HepG2 (cell line): ENCODE measurements around the gene CENPP. TPM values are rescaled to one million over a fixed set of nuclear protein-coding genes. Genes with fewer than 3 reads are reported as not detected.

Experiments
- ATF7 ChIP-seq, 2 experiments: fragments of 450-650 bp in 1 of 2; sonication (generic) in 1 of 2; formaldehyde crosslinking in 1 of 2; IDR thresholded peaks; 2 replicates each; pipeline versions ENCODE4 v1.4.0 to v1.6.1; 2016 to 2020; ENCODE audit warnings: antibody characterized with exemption in 1 of 2, mild to moderate bottlenecking in 1 of 2, missing genetic modification reagents in 1 of 2
- IKZF4 ChIP-seq: sonication (generic); formaldehyde crosslinking; IDR thresholded peaks from 2 replicates; pipeline ENCODE4 v1.5.1; 2020; ENCODE audit warnings: borderline replicate concordance, mild to moderate bottlenecking, low read depth, missing genetic modification reagents; ENCODE audit errors: not compliant biosample characterization
- NFE2L2 ChIP-seq: fragments of 150-350 bp; IDR thresholded peaks from 2 replicates; pipeline ENCODE4 v1.6.1; 2014; ENCODE audit warnings: low read length
- PHF8 ChIP-seq: sonication (generic); formaldehyde crosslinking; IDR thresholded peaks from 2 replicates; pipeline ENCODE4 v1.5.0; 2020; ENCODE audit warnings: missing genetic modification reagents
- SATB2 ChIP-seq: sonication (generic); formaldehyde crosslinking; IDR thresholded peaks from 2 replicates; pipeline ENCODE4 v1.5.0; 2020; ENCODE audit warnings: missing genetic modification reagents
- SMARCC2 ChIP-seq: fragments of 450-650 bp; IDR thresholded peaks from 2 replicates; pipeline ENCODE4 v1.6.1; 2017; ENCODE audit warnings: antibody characterized with exemption, mild to moderate bottlenecking
- SOX6 ChIP-seq, 2 experiments: fragments of 450-650 bp in 1 of 2; sonication (generic) in 1 of 2; formaldehyde crosslinking in 1 of 2; IDR thresholded peaks; 2 replicates each; pipeline versions ENCODE4 v1.4.0 to v1.6.1; 2017 to 2020; ENCODE audit warnings: antibody characterized with exemption in 1 of 2, mild to moderate bottlenecking in 1 of 2, missing genetic modification reagents in 1 of 2
- THYN1 ChIP-seq: sonication (generic); formaldehyde crosslinking; IDR thresholded peaks from 2 replicates; pipeline ENCODE4 v1.8.1; 2023; ENCODE audit warnings: low read depth, mild to moderate bottlenecking, moderate library complexity, missing genetic modification reagents, borderline replicate concordance
- TP53 ChIP-seq: sonication (generic); formaldehyde crosslinking; conservative IDR thresholded peaks from 2 replicates; pipeline ENCODE4 v1.4.0; 2020; ENCODE audit warnings: missing genetic modification reagents
- polyA plus RNA-seq, 8 experiments: library from polyadenylated mRNA; depleted of rRNA in 3 of 8; stranded (reverse) in 7 of 8; unstranded in 1 of 8; fragments of >200 nt; fragmentation: Illumina TruSeq in 4 of 8; extraction: Trizol in 4 of 8; gene quantifications; 2 replicates each; pipeline versions ENCODE4 v1.2.1 to v1.2.3, GENCODE V29; 2011 to 2016; ENCODE audit warnings: low read depth in 4 of 8, missing spikeins in 1 of 8, mixed read lengths in 1 of 8; ENCODE audit not compliant: insufficient read depth in 1 of 8
- total RNA-seq, 5 experiments: library from RNA; depleted of rRNA; stranded (reverse); fragments of >200 nt; fragmentation: Illumina TruSeq; extraction: Trizol; gene quantifications; 2 replicates each; pipeline ENCODE4 v1.2.3, GENCODE V29; 2016; ENCODE audit warnings: low read depth in 1 of 5
- TF ChIP-seq, protein P1 (sequence below), 2 experiments: sonication (generic) in 1 of 2; formaldehyde crosslinking in 1 of 2; IDR thresholded peaks; 2 replicates each; pipeline versions ENCODE4 v1.4.0 to v1.6.1; 2016 to 2020; ENCODE audit warnings: borderline replicate concordance in 1 of 2, low read depth in 1 of 2, mild to moderate bottlenecking in 1 of 2, missing genetic modification reagents in 1 of 2

Gene CENPP
- total and polyA plus RNA-seq, 2 of the 13 experiments (the other 11 are each of a cell fraction or from before 2014, with no cell fraction given): 2.0 to 11.4 TPM

GRCh38 chr9:92402360-92402759 lies 76.6 kb downstream of the CENPP start (continued):
- TF ChIP-seq, protein P1, sequence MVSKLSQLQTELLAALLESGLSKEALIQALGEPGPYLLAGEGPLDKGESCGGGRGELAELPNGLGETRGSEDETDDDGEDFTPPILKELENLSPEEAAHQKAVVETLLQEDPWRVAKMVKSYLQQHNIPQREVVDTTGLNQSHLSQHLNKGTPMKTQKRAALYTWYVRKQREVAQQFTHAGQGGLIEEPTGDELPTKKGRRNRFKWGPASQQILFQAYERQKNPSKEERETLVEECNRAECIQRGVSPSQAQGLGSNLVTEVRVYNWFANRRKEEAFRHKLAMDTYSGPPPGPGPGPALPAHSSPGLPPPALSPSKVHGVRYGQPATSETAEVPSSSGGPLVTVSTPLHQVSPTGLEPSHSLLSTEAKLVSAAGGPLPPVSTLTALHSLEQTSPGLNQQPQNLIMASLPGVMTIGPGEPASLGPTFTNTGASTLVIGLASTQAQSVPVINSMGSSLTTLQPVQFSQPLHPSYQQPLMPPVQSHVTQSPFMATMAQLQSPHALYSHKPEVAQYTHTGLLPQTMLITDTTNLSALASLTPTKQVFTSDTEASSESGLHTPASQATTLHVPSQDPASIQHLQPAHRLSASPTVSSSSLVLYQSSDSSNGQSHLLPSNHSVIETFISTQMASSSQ (IDR thresholded peaks at IDR 0.05; ENCODE audit: low read depth): no peak
- TF ChIP-seq, protein P1 (CRISPR knock-in tag; IDR thresholded peaks at IDR 0.05; ENCODE audit: borderline replicate concordance): no peak
- TF ChIP-seq THYN1 (CRISPR knock-in tag) (no peak), IKZF4 (CRISPR knock-in tag) (no peak), NFE2L2 (no peak), TP53 (CRISPR knock-in tag) (no peak), PHF8 (CRISPR knock-in tag) (no peak), ATF7 (IDR thresholded peaks at IDR 0.05) (no peak), ATF7 (CRISPR knock-in tag; IDR thresholded peaks at IDR 0.05) (no peak), SATB2 (CRISPR knock-in tag) (no peak), SMARCC2 (no peak), SOX6 (IDR thresholded peaks at IDR 0.05) (no peak), SOX6 (CRISPR knock-in tag; IDR thresholded peaks at IDR 0.05) (no peak)
